Prostate gland (tissue), 2 donors: ENCODE measurements around the gene CORIN.

Experiments
- POLR2A ChIP-seq: fragments of 450-650 bp; IDR thresholded peaks from one replicate; pipeline ENCODE4 v1.6.1; 2016; ENCODE audit warnings: antibody characterized with exemption, mild to moderate bottlenecking
- POLR2AphosphoS5 ChIP-seq: sonication (generic); formaldehyde crosslinking; IDR thresholded peaks from one replicate; pipeline ENCODE4 v1.6.1; 2017; ENCODE audit warnings: antibody characterized with exemption
- TF ChIP-seq, protein P1 (sequence below), 4 experiments: fragments of 200-600 bp in 2 of 4; fragments of 450-650 bp in 2 of 4; sonication (generic) in 2 of 4; IDR thresholded peaks; 1 replicate in 3 of 4; 2 replicates in 1 of 4; pipeline ENCODE4 v1.5.1; 2016 to 2019; ENCODE audit warnings: antibody characterized with exemption in 4 of 4, mild to moderate bottlenecking in 2 of 4, moderate library complexity in 2 of 4

DNA sequence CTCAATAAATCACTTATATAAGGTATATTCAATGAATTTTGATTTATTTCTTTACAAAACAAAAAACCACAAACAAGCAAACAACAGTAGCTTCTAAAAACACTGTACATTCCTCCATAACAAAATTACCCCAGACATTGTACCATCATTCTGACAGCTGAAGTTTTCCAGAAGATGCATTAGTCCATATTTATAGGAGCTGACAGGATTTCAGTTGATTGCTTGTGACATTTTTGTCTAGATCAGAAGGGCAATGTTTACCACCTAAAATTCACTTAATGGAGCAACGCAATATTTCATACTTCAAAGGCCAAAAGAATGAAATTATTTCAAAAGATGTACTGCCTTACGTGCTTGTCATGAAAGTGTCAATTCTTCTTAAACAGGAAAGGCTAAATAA lies 185.8 kb downstream of the CORIN start:
- TF ChIP-seq, protein P1, sequence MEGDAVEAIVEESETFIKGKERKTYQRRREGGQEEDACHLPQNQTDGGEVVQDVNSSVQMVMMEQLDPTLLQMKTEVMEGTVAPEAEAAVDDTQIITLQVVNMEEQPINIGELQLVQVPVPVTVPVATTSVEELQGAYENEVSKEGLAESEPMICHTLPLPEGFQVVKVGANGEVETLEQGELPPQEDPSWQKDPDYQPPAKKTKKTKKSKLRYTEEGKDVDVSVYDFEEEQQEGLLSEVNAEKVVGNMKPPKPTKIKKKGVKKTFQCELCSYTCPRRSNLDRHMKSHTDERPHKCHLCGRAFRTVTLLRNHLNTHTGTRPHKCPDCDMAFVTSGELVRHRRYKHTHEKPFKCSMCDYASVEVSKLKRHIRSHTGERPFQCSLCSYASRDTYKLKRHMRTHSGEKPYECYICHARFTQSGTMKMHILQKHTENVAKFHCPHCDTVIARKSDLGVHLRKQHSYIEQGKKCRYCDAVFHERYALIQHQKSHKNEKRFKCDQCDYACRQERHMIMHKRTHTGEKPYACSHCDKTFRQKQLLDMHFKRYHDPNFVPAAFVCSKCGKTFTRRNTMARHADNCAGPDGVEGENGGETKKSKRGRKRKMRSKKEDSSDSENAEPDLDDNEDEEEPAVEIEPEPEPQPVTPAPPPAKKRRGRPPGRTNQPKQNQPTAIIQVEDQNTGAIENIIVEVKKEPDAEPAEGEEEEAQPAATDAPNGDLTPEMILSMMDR (IDR thresholded peaks at IDR 0.05), result no peak
- no peak for TF ChIP-seq POLR2A
- no peak for TF ChIP-seq POLR2AphosphoS5
